GM12864 (cell line): ENCODE results near the gene HSD17B4.

Source experiments
- DNase-seq: peaks from one replicate; pipeline ENCODE4 v3.0.0-alpha.2; 2011; ENCODE audit warnings: low read depth
- H3K4me3 ChIP-seq: 2 replicates; pipeline ENCODE4 v1.5.1; 2011; ENCODE audit warnings: mild to moderate bottlenecking, low read depth, low read length, control low read depth
- TF ChIP-seq, protein P1 (sequence below): IDR thresholded peaks from 2 replicates; pipeline ENCODE4 v1.5.1; 2011; ENCODE audit warnings: low read depth, mild to moderate bottlenecking, moderate library complexity, low read length, control low read depth, inconsistent platforms; ENCODE audit errors: missing control alignments

The HSD17B4 gene

DNA sequence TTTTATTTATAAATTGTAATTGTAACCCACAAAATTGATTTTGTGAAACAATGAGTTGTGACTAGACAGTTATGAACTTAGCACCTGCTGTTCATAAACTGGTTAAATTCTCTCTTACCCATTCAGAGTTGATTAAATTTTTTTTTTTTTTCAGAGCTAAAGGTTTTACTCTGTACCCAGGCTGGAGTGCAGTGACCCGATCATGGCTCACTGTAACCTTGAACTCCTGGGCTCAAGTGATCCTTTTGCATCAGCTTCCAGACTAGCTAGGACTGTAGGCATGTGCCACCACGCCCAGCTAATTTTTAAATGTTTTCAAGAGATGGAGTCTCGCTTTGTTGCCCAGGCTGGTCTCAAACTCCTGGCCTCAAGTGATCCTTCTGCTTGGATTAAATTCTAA lies 1.9 kb downstream of the HSD17B4 start:
- TF ChIP-seq, protein P1, sequence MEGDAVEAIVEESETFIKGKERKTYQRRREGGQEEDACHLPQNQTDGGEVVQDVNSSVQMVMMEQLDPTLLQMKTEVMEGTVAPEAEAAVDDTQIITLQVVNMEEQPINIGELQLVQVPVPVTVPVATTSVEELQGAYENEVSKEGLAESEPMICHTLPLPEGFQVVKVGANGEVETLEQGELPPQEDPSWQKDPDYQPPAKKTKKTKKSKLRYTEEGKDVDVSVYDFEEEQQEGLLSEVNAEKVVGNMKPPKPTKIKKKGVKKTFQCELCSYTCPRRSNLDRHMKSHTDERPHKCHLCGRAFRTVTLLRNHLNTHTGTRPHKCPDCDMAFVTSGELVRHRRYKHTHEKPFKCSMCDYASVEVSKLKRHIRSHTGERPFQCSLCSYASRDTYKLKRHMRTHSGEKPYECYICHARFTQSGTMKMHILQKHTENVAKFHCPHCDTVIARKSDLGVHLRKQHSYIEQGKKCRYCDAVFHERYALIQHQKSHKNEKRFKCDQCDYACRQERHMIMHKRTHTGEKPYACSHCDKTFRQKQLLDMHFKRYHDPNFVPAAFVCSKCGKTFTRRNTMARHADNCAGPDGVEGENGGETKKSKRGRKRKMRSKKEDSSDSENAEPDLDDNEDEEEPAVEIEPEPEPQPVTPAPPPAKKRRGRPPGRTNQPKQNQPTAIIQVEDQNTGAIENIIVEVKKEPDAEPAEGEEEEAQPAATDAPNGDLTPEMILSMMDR, result no peak
- DNase-seq, result no peak
- no peak overlapping the region for H3K4me3 ChIP-seq

DNA sequence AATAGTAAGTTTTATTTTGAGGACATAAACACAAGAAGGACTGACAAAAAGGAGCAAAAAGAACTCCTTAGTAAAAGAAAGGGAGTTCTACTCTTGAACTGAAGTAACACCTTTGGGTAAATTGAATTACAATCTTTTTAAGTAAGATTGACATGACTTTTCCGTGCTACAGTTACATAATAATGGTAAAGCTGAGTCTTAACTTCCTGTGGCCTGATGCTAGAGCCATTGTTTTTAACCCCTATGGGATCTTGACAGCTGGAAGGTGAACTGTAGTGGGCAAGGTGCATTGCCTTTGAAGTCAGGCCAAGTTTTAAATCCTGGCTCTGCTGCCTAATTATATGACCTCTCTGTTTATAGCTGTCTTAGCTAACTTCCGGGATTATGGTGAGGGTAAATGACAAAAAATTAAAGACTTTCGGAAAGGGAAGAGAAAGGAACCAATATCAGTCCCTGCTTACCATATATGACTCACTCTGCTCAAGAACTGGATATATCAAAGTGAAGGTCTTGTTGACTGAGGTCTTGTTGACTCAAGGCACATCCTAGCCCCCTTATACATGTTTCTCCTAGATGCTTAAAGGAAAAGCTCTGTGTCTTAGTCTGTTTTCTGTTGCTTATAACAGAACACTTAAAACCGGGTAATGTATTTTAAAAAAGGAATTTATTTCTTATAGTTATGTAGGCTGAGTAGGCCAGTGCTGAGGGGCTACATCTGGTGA lies 6.8 kb downstream of the HSD17B4 start:
- H3K4me3 ChIP-seq, result no peak overlapping the region
- no peak for DNase-seq
- TF ChIP-seq, protein P1, result no peak

DNA sequence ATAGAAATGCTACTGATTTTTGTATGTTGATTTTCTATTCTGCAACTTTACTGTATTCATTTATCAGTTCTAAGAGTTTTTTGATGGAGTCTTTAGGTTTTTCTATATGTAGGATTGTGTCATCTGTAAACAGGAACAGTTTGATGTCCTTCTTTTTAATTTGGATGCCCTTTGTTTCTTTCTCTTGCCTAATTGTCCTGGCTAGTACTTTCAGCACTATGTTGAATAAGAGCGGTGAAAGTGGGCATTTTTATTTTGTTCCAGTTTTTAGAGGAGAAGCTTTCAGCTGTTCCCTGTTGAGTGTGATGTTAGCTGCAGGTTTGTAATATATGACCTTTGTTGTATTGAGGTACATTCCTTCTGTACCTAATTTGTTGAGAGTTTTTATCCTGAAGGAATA lies 13.3 kb downstream of the HSD17B4 start:
- no peak overlapping the region for H3K4me3 ChIP-seq
- DNase-seq, result no peak
- TF ChIP-seq, protein P1, result no peak

DNA sequence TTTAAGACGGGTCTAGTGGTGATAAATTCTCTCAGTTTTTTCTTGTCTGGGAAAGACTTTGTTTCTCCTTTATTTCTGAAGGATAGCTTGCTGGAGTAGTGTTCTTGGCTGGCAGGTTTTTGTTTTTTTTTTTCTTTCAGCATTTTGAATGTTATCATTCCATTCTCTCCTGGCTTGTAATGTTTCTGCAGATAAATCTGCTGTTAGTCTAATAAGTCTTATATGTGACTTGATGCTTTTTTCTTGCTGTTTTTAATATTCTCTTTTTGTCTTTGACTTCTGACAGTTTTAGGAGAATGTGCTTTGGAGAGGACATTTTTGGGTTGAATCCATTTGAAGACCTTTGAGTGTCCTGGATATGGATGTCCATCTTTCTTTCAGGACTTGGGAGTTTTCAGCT lies 16.0 kb downstream of the HSD17B4 start:
- DNase-seq, result no peak
- H3K4me3 ChIP-seq, result no peak overlapping the region
- TF ChIP-seq, protein P1, result no peak

DNA sequence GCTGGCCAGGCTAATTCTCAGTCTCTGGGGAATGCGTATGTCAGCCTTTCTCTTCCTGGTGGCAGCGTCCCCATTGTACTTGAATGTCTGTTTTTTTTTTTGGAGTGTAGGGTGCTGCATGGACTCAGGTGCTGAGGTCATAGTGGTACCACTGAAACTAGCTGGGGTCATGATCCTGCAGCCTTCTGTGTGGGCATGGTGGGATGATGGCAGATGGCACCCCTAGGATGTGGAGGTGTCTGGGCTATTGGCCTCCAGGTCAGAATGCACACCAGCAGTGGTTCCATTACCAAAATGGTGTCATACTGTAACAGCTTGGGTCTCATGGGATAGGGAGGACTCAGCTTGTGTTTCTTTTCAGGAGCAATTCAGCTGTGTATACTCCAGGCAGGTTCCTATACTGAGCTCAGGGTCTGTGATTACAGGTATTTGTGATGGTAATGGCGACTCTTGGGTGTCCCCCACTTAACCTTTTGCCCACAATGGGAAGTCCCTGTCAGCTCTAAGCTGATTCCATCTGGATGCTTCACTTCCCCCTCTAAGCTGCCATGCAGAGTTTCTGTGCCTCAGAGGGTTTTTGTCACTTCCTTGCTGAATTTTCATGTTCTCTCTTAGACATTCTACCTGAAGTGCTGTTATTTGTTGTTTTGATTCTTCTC lies 17.9 kb downstream of the HSD17B4 start:
- peak; percentile 36 for DNase-seq
- H3K4me3 ChIP-seq, result no peak overlapping the region
- TF ChIP-seq, protein P1, result no peak

DNA sequence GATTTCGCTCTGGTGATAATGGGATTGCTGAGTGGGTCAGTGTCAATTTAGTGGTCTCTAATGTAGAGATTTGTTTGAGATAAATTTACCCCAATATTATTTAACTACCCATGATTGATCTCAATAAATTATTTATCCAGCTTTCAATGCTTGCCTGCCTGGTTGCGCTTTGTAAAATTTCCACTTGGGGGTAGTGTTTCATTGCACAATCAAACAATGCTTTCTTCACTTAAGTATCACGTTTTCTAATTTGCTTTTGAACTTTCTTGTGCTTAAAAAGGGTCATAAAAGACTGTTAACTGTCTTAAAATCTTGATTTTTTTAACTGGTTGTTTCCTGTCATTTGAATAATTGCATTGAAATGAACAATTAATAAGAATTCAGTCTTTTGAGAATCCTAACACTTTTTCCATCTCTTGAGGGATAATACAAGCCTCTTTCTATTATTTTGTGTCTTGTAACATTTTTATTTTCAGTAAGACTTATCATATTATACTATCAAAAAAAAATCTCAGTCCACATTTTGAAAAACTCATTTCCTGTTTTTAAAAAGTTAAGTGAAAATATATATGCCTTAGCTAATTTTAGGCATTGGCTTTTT lies 18.7 kb downstream of the HSD17B4 start:
- H3K4me3 ChIP-seq, result no peak overlapping the region
- TF ChIP-seq, protein P1, result peak; percentile 63
- DNase-seq, result no peak

DNA sequence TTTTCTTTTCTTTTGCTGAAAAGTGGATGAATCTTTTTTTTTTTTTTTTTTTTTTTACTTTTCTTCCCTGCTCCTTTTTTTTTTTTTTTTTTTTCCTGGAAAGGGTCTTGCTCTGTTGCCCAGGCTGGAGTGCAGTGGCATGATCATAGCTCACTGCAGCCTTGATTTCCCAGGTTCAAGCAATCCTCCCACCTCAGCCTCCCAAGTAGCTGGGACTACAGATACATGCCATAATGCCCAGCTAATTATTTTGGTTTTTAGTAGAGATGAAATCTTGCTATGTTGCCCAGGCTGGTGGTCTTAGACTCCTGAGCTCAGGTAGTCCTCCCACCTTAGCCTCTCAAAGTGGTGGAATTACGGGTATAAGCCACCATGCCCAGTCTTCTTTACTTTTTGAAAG lies 20.9 kb downstream of the HSD17B4 start:
- TF ChIP-seq, protein P1, result no peak
- no peak overlapping the region for H3K4me3 ChIP-seq
- no peak for DNase-seq
